HL-60/S4 treated with phorbol 12-myristate 13-acetate at 8.2 ng/mL for 4 days and 3 days (cell line): Measurements from ENCODE around the gene LRRC25.

Experiments
- in situ Hi-C: fragments of 300-500 bp; cut with MboI; formaldehyde crosslinking; loops from 2 replicates; pipeline ENCODE4 v1.15.0; 2022; ENCODE audit warnings: low sequenced_read_pairs

The LRRC25 gene

DNA sequence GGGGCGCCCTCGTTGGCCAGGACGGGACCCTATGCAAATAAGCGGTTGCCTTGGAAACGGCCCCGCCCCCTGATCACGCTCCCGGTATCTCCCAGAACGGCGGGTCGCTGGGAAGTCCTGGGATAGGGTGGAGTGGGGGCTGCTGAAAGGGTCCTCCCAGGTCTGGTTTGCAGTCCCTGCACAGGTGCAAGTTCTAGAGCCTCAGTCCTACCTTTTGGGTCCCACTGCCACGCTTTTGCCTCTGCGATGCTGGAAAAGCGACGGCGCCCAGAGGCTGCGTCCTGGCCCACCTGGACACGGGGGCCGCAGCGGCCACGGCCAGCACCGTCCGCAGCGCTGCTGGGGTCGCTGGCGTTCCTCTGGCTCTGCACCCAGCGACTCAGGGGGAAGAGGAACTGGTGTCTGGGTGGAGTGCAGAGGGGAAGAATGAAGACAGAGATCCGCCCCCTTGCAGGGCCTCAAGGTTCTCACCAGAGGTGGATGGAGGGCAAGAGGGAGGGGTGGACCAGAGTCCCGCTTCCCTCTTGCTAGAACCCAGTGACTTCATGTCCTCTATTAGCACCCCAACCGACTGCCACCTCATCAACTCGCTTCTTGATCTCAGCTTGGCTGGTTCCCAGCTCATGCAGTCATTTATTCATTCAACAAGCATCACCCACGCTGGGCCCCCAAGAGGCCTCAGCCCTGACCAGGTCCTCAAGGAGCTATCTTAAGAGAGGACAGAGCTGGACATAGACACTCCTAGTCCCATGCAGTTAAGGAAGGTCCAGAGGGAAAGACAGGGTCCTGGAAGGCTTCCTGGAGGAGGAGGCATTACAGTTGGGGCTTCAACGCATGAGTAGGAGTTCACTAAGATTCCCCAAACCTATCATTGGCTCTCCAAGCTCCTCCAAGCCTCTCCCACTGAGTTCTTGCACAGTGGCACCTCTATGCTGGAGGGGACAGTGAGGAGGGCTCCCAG lies at the start of gene LRRC25:
Gene LRRC25, minus strand, starts transcription at position 381 of the 961 bp plus-strand sequence. CDS start 659 bp downstream, outside the sequence.
- in situ Hi-C loops, result no loop called here

DNA sequence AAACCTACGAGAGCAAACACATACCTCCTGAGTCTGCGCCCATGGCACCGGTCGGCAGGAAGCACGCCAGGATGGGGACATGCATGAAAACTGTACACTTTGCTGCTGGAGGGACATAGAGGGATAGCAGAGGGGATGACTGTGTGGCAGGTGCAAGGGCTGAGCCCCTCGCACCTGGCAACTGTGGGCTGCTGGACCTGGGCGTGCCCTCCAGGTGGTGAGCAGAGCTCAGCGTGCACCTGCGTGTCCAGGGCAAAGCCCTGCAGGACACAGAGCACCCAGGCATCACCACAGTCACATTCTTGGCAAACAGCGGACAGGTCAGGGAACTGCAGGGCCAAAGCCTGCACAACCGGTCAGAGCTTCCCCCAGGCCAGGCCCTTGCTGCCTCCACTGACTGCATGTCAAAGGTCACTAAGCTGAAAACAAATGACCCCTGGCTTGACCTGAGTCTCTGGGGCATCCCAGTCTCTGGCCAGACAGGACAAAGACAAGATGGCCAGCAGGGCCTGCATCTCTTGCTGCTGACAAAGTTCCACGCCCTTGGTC lies 49.5 kb upstream of the LRRC25 start:
- in situ Hi-C loops, result no loop called here

DNA sequence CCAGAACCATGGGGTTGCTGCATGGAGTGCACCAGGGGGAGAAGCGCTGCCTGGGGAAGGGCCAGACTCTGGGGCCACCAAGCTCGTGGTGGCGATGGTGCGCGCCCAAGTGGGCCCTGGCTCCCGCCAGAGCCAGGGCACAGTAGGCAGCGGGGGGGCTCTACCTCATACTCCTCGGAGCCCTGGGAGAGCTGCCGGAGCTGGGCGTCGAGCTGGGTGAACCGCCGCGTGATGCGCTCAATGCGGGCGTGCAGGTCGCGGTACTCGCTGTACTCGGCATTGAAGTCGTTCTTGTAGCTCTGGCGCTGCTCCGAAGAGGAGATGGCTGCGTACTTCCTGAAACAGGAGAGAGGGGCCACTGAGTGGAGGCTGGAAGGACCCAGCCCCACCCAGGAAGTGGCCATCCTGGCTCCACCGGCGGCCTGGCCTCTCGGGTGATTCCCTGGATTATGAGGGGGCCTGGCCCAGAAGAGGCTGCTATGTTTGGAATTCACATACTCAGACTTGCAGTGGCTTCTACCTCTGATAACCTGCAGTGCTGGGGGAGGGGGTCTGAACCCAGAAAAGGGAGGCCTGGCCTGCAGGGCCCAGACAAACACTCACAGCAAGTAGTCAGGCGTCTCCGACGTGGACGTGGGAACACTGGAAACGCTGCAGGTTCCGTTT lies 48.9 kb upstream of the LRRC25 start:
- in situ Hi-C loops, result no loop called here

DNA sequence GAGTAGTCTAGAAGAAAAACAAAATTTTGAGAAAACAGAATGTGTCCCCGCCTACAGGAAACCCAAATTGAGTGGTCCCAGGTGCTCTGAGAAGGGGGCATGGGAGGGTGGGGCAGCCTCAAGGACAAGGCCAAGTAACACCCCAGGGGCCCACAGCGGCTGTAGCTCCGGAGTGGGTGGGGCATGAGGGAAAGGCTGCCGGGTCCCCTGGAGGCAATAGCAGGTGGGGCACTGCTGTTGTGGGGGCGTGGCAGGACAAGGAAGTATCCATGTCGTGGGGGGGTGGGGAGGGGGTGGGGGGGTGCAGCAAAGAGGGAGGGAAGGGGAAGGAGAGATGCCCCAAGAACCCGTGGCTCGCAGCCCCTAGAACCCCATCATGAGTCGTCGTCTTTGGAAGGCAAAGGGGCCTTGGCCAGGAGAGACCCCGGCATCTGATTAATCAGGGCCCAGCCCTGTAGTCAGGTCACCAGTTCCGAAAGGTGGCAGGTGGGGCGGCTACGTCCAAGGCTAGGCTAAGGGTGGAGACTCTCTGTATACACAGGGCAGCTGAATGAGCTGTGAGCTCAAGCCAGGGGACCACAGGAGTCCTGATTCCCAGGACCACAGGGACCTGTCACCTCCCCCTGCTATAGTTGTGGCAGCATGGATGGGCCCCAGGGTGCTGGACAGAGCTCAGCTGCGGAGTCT lies 48.0 kb upstream of the LRRC25 start:
- in situ Hi-C loops, result no loop called here

DNA sequence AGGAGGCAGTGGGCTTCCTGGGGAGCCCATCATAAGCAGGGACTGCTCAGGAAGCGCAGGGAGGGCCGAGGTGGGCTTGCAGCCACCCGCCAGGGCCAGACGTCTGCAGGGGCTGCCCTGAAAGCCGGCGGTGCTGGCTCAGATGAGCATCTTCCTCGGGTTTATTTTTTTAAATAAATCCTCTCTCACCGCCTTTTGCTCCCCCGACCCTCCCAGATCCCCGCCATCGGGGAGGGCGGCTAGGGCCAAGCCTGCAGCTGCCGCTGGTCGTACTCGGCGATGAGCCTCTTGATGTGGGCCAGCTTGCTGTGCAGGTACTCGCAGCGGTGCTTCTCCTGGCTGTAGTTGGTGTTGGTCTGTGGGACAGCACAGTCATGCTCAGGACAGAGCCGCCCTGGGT lies 47.1 kb upstream of the LRRC25 start:
- in situ Hi-C loops, result no loop called here

DNA sequence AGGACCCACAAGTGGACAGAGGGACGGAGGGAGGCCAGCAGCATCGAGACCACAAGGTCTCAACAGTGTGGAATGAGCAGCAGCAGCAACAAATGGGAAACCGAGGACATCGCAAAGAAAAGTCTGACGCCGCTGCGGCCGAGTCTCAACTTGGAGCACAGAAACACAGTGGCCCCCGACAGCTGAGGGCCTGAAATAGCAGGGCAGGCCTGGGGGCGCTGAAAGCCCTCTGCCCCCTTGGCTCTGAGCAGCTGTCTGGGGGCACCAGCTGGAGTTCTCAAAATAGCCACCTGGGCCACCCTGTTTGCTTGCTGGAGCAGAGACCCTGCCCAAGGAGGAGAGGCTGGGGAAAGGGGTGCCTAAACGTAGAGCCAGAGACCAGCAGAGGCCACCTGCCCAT lies 46.4 kb upstream of the LRRC25 start:
- in situ Hi-C loops, result no loop called here

DNA sequence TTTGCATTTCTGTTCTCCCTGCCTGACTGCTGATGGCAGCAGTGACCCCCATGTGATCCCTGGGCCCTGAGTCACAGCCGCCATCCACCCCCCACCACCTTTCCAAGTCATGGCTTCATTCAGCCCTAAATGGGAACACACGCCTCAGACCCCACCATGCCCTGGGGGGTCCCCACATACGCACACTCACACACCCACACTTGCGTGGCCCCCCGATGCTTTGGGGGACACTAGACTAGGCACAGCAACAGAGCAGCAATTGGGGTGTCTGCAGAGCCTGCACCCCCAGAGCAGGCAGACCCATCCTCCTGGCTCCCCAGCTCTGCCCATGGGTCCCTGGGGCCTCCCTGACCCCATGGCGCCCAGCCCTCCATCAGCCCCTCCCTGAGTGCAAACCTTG lies 46.0 kb upstream of the LRRC25 start:
- in situ Hi-C loops, result no loop called here

DNA sequence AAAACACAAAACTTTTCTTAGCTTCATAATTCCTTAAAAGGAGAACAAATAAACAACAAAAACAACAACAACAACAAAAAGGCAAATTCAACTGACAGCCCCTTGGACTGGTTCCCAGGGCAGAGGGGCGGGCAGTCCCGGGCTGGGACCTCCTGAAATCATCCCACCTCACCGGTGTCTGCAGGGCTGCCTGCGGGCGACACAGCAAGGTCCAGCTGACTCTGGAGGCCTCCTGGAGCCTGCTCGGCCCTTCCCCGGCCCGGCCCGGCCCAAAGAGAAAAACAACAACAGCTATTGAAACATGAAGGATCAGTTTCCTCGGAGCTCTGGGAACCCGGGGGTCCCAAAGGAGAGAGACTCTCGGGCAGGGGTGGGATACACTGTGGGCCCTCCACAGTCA lies 45.5 kb upstream of the LRRC25 start:
- in situ Hi-C loops, result no loop called here

DNA sequence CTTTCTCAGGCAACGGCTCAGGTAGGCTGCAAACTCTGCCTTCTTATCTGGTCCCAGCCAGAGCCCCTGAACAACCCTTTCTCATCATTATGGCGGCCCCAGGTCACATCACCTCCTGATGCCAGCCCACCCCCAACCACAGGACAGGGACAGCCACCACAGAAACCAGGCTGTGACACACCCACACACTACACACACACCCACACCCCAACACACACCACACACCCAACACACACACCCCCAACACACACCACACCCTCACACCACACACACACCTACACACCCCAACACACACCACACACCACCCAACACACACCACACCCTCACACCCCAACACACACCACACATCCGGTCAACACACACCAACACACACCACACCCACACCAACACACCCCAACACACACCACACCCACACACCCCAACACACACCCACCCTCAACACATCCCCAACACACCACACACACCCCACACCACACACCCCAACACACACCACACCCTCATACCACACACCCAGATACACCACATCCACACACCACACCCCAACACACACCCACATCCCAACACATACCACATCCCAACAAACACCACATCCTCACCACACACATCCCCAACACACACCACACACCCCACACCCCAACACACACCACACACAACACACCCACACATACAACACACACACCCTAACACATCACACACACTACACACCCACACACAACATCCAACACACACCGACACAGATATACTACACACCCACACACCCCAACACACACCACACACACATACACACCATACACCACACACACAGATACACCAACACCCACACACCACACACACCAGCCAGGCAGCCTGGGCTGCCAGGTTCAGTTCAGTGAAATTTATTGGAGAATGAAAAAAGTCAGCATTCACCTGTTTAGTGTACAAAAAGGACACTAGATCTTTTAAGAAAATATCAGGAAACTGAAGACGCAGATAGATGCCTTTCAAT lies 44.7 kb upstream of the LRRC25 start:
- in situ Hi-C loops, result no loop called here

DNA sequence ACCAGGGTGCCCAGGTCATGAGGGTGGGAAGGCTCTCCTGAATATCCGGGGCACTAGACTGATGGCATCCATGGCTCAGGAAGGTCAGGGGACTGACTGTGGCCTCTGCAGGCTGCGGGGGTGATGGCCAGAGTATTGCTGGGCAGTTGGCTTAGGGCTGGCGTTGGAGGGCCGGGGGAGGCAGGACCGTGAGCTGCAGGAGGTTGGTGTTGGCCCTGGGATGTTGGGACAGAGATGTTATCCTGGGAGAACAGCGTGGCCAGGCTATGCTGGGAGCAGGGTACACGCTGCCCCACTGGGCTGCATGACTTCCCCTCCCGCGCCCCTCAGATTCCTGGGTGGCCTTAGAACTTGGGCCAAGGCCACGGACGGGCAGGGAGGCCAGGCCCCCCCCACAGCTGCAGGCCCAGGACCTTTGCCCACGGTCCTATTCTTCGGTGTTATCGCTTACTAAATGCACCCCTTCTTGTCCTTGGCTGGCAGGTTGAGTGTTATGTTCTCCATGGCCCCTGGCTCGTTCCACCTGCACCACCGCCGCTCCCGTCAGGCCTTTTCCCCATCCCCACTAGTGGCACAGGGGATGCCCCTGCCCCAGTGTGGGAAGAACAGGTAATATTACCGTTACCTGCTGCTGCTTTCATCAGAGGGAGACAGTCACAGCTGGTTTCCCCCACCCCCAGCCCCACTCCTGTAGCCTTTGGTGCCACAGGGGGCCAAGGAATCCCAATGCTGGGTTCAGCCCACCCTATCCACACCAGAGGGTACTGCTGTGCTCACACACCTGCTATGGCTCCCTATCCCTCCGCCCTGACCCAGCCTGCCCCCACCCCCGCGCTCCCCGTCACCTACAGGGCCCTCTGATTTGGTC lies 43.7 kb upstream of the LRRC25 start:
- in situ Hi-C loops, result no loop called here

DNA sequence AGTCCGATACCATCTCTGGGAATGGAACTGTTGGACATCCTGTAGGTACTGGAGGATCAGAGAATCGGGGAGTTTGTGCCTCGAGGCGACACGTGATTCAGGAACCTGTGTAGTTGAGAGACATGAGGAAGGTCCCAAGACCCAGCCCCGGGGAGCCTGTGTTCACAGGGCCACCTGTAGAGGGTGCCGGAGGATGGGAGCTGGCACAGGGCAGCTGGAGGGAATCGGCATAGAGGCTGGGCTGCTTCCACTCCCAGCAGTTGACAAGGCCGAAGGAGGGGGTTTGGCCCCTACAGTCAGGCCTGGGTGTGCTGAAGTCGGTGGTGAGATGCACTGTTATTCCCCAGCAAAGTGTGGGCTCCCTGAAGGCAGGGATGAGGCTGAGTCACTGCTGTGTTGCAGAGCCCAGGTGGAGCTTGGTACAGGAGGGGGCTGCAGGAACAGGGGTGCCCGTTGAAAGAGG lies 43.0 kb upstream of the LRRC25 start:
- in situ Hi-C loops, result no loop called here

DNA sequence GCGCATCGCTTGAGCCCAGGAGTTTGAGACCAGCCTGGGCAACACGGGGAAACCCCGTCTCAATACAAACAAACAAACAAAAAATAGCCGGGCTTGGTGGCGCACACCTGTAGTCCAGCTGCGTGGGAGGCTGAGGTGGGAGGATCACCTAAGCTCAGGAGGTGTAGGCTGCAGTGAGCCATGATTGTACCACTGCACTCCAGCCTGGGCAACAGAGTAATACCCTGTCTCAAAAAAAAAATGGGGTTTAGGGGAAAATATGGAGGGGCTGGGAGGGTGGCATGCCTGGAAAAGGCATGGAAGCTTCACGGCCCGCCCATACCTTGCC lies 42.5 kb upstream of the LRRC25 start:
- in situ Hi-C loops, result no loop called here

DNA sequence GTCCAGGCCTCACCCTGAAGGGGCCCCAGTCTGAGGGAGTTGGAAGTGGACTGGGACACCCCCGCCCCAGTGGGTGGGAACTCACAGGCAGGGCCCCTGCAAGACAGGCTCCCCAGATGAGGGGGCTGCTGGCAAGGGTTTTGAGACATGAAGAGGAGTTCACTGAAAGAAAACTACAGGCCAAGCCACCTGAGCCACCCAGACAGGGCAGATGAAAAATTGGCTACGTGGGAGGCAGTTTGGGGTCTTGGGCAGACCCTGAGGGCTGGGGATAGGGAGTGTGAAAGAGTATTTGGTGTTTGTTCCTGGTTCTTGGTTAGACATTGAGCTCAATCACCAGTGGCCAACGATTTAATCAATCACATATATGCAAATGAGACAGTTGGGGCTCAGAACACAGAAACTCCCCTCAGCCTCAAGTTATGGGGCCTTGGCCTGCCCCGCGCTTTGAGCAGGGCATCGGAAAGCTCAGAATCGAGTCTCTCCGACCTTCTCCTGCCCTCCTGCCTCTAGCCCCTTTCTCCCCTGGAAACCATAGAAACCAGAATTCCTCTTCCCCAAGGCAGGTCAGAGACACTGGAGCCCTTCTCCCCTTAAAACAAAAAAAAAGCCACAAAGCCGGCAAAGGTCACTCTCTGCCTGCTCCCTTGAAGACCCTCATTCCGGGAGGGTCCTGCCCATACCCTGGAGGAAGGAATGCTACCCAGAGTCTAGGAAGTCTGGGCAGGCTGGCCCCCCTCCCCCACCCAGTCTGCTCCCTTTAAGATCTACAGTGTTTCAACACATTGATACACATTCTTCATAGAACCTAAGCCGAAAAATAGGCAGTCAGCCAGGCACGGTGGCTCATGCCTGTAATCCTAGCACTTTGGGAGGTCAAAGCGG lies 41.8 kb upstream of the LRRC25 start:
- in situ Hi-C loops, result no loop called here

DNA sequence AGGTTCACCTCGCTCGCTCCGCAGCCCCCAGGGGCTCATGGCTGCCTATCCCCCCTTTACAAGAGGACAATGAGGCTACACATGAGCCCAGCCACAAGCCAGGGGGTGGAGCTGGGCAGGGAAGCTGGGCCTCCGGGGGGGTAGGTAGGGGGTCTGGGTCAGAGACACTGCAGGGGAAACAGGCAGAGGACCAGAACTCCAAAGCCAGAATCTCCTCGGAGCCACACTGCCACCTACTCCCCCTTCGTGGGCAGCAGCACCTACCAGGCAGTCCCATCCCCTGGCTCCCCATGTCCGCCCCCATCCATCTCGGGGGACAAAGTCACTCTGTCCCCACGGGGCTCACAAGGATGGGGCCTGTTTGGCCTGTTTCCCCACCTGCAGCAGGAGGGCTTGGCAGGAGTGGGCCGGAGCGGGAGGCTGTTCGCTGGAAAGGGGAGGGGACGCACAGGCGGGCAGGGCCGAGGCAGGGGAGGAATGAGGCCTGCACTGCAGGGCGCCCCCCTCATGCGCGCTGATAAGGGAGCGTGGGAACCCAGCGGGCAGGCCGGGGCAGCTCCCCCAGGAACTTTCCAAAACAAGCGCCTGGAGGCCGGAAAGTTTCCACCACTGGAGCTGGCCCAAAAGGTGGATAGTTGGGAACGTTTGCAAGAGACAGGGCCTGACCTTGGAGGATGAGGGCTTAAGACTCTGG lies 41.1 kb upstream of the LRRC25 start:
- in situ Hi-C loops, result no loop called here

DNA sequence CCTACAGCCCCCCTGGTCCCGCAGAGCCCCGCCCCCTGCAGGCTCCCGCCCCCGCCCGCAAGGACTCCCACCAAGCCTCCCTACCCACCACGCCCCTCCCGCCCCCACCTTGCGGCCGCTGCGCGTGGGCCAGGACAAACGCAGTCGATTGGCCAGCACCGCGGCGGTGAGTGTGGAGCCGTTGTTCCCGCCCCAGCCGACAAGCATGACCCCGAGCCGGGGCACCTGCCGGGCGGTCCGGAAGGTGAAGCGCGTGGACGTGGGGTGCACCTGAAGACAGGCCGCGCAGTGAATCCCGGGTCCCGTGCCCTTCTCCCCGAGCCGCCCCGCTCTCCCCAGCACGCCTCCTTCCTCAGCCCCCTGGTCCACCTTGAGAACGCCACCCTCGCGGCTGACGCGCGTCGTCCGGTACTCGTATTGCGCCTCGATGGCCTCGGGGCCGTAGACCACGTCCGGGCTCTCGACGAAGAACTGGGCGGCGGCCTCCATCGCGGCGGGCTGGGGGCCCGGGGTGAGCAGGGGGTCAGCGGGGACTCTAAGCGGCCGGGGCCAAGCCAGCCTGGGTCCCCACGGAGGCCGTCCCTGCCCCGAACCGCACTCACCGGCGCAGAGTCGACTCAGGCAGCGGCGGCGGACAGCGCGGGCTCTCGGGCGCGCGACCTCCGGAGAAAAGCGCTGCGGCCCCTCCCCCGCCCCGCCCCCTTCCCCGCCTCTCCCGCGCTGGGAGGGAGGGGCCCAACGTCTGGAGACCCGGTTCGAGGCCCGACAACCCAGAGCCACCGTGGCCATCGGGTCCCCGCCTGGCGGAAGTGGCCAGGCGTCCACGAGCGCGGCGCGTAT lies 40.3 kb upstream of the LRRC25 start, which contains the start of gene ISYNA1:
Gene ISYNA1, minus strand, starts transcription at position 643 of the 840 bp plus-strand sequence. Its CDS starts 154 bp downstream, at position 489.
- in situ Hi-C loops, result no loop called here

DNA sequence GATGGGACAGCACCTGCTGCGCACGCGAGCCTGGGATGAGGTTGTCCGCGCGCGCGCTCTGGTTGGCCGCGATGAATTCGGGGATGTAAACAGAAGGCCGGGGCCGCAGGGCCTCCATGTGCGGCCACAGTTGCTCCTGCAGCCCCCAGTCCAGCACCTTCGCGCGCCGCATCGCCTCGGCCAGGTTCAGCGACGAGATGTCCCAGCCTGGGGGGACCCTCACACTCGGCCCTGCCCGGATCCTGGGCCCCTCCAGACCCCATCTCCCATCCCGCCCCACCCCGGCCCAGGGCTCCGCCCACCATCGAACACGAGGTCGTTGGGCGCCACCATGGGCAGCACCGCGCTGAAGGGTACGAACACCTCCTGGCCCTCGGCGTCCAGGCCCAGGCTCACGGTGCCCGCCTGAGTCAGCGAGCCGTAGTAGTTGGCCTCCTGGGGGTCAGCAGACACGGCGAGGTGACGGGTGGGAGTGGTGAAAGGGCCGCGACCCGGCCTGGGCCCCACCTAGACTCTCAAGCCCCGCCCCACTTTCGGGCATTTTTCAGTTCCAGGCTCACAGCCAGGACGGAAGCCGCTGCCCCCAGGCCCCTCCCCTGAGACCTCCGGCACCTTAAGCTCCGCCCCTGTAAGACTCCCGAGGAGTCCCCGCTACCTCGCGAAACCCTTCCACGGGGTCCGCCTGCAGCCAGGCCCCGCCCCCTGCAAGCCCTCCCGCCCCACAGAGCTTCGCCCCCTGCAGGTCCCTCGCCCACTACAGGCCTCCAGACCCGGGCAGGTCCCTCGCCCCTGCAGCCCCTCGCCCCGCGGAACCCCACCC lies 39.5 kb upstream of the LRRC25 start:
- in situ Hi-C loops, result no loop called here
